ENCODE data around the gene OTOS.

The OTOS gene

DNA sequence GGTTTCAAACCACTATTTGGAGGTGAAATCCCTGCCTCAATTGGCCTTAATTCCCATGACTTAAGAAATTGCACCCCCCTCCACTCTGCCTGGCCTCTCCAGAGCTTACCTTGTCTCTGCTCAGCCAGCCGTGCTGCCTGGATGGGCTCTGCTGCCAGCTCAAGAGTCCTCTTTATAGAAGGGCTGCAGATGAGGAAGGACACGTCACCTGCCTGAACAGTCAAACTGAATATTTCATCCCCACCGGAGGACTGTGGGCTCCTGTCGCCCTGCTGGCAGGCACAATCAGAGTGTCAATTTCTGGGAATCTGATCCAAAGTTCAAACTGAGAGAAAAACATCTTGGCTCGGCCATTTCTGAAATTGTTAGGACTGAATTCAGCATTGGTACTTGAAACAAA, at the start of gene OTOS:
TSS of gene OTOS (minus strand) at position 148 of the 400 bp plus-strand sequence. CDS start 332 bp downstream, outside the sequence.
- DNase-seq (ENCODE audit: low spot score): no peak

DNA sequence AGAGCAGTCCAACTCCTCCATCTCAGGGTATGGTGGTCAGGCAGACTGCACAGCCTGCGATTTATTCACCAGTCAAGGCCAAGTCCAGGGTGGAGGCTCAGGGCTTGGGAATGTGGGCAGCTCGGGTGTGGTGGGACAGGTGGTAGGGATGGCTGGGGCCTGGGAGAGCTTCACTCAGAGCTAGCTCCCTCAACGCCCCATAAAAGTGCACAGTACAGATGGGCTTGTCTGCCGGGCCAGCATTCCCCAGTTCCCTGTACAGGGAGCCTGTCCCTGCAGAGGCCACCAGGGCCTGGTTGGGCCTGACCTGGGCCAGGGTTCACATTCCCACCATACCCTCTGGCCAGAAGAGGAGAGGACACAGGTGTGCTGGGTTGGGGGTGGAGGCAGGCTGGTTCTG, 49.2 kb upstream of the OTOS start:
- DNase-seq (ENCODE audit: low spot score): no peak

DNA sequence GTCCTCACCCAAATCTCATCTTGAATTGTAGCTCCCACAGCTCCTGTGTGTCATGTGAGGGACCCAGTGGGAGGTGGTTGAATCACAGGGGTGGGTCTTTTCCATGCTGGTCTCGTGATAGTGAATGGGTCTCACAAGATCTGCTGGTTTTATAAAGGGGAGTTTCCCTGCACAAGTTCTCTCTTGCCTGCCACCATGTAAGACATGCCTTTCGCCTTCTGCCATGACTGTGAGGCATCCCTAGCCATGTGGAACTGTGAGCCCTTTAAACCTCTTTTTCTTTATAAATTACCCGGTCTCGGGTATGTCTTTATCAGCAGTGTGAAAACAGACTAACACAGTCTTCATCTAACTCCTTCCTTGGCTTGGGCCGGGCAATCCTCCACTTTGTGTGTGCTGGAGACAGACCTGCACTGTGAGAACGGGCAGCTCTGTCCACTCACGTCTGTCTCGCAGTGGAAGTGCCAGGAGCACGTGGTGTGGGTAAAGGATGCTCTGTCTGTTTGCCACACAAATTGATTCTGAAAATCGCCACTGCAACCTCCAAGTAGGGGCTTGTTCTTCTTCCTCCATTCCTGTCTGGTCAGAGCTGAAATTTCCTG, 47.6 kb upstream of the OTOS start:
- DNase-seq (ENCODE audit: low spot score): no peak

DNA sequence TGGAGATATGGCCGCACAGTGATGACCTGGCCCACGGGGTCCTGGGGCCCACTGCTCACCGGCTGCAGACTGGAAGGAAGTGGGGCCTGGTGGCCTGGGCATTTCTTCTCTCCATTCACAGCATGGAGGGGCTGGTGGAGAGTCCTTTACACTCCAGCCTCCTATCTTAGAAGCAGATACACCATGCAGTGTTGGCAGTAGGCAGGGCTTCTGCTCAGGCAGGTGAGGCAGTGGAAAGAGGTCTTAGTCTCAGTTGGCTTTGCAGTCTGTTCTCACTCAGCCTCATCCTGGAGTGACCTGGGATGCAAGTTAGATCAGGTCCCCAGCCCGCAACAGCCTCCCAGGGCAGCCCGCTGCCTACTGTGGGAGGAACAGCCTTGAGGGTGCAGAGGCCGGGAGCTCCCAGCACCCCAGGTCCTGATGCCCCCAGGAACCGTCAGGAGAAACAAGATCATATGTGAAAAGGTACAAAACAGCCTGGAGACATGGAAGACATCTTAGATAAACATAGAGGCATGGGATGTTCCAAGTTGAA, 45.8 kb upstream of the OTOS start:
- no peak for DNase-seq (ENCODE audit: low spot score)

- DNase-seq (ENCODE audit: low spot score): no peak
Measured at GRCh38 chr2:240184656-240185055, 44.2 kb upstream of the OTOS start.

DNA sequence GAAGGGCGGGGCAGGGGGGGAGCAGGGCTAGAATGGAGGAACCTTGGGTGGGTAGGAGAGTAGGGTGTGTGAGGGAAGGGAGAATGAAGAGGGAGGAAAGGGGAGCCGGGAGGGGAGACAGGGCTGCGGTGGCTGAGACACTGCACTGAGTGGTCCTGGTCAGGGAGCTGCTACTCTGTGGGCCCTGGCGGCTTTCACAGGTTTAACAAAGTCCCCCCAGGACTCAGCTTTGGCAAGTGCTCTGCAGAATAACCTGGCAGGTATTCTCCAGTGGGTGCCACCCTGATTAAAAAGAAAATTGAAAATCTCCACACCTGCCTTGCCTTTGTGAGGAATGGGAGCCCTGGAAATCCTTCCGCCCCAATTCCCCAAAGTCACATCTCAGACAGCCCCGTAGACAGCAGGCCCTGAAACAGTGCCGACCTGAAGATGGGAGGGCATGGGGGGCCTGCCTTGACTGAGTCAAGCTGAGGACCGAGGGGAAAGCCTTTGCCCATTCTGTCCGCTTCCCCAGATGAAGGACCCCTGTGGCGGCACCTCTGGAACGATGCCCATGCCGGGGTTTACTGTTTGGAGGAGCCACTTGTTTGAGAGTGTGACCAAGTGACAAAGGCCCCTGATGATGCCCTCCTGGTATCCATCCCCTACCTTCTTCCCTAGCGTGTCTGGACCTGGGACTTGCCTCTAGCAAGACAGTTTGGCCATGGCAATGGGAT, 43.6 kb upstream of the OTOS start:
- DNase-seq (ENCODE audit: low spot score): no peak

- no peak for DNase-seq (ENCODE audit: low spot score)
Measured at GRCh38 chr2:240183006-240183874, 42.8 kb upstream of the OTOS start.

- no peak for DNase-seq (ENCODE audit: low spot score)
Measured at GRCh38 chr2:240182476-240182875, 42.0 kb upstream of the OTOS start.

- DNase-seq (ENCODE audit: low spot score): no peak
Measured at GRCh38 chr2:240182001-240182400, 41.5 kb upstream of the OTOS start.

DNA sequence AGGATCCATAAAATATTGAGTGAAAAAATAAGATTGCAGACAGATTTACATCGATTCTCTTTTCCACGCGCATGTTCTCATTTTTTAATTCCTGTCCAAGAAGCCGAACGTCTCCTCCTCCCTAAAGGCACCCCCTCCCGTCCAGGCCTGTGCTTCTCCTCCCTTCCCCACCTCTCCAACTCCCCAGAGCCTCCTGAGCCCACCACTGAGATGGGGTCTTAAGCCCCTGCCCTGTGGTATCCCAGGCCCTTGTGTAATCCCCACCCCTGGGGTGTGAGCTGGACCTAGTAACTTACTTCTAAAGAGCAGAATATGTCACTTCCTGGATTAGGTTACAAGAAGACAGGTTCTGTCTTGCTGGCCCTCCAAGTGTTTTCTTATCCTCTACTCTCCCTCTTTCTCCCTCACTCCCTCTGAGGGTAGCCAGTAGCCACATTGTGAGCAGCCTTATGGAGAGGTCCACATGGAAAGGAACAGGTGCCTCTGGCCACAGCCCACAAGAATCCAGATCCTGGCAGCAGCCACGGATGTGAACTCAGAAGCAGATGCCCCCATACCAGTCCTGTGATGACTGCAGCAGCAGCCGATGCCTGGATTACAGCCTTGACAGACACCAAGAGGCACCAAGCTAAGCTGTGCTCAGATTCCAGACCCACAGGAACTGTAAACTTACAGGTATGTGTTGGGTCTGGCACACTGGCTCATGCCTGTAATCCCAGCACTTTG, 39.6 kb upstream of the OTOS start:
- no peak for DNase-seq (ENCODE audit: low spot score)

DNA sequence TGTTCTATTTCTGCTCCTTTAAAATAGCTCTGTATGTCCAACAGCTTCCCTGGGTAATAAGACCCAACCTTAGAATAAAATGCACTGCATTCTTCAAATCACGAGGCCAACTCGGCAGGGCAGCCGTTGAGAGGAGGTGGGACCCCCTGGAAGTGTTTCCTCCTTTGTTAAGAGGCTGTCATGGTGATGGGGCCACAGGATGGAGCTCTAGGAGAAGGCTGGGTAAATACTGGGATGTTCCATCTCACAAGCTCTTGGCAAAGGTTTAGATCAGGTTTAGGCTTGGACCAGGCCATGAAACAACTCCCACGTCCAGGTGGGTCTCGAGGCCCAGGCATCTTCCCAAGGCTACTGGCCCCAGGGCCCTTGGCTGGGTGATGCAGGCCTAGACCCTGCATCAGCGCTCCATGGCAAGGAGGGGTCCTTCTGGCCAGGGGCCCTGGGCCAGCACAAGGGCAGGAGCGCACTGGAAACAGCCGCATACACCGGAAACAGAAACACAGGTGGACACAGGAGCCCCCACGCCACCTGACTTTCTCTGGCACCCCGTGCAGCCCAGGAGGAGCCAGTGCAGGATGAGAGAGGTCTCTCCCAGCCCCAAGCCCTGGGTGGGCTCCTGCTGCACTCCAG, 38.8 kb upstream of the OTOS start:
- no peak for DNase-seq (ENCODE audit: low spot score)

GRCh38 chr2:240178564-240178963, 38.1 kb upstream of the OTOS start:
- DNase-seq (ENCODE audit: low spot score): no peak

GRCh38 chr2:240174496-240174895, 34.0 kb upstream of the OTOS start:
- DNase-seq (ENCODE audit: low spot score): no peak

GRCh38 chr2:240172071-240172895, 31.8 kb upstream of the OTOS start:
- no peak for DNase-seq (ENCODE audit: low spot score)

DNA sequence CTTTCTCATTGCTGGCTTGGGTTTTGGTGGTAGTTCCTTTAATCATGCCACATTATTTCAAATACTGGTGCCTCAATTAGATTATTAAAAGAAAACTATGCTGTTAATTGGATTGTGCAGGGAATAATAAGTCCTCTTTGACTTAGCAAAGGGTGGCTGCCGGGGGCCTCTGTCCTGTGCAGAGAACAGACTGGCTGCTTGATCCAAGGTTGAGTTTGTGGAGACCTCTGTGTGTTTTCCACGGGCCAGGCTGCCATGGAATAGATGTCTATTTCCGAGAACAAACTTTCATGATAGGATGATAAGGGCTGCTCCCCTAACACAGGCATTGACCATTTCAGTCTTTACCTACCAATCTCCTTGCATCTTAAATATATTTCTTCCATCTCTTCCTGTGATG, 30.4 kb upstream of the OTOS start:
- DNase-seq (ENCODE audit: low spot score): no peak

DNA sequence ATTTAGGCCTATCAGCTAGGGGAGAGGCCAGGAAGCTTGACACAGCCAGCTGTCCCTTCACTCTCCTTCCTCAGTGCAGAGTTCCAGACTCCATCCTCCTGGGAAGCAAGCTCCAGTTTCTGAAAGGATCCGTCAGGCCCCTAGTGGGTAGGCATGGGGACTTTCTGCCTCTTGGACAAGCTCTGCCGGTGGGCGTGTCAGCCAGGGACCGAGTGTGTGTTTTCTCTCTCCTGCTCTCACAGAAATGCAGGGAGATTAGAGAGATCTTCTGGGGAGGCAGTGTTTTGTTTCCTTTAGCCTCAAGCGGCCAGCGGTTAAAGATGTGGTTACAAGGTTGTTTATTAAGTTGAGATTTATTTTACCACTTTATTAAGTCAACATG, 29.9 kb upstream of the OTOS start:
- DNase-seq (ENCODE audit: low spot score): peak; percentile 44

- no peak for DNase-seq (ENCODE audit: low spot score)
Measured at GRCh38 chr2:240169486-240170353, 29.3 kb upstream of the OTOS start.

- no peak for DNase-seq (ENCODE audit: low spot score)
Measured at GRCh38 chr2:240168546-240169361, 28.3 kb upstream of the OTOS start.

GRCh38 chr2:240168041-240168440, 27.6 kb upstream of the OTOS start:
- DNase-seq (ENCODE audit: low spot score): no peak

All from iPS-NIHi11 (cell line).